ENCODE results near the gene CRIP2.

CRIP2 gene

GRCh38 chr14:105465209-105466031 is 9.2 kb upstream of the CRIP2 start:
- no peak for DNase-seq

- DNase-seq = no peak
These were observed 7.9 kb upstream of the CRIP2 start for GRCh38 chr14:105466531-105467248.

GRCh38 chr14:105467249-105467941 is 7.2 kb upstream of the CRIP2 start:
- DNase-seq = no peak

- DNase-seq = no peak
These were observed 6.6 kb upstream of the CRIP2 start for GRCh38 chr14:105467942-105468471.

DNA sequence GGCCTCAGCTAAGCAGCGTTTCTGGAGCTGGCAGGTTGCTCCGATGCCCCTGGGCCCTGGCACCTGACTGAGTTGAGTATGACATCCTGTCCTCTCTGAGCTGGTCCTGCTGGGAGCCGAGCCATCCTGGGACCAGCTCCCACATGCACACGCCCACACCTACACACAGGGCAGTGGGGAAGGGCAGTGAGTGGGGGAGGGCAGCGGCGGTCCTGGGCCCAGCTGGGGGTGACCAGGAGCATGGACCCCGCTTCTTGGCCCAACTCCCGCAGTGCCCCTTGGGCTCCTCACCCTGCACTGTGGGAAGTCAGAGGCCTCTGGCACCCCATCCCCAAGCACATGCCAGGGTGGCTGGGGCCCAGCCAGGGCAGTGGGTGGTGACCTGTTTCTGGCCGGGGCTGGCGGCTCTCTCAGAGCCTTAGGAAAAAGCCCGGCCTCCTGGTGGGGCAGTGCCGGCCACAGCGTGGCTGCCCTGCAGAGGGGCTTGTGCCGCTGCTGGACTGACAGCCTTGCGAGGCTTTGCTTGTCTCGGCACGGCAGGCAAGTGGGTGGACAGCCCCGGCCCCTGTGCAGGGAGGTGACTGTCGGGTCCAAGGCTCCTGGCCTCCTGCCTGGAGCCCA is 5.9 kb upstream of the CRIP2 start:
- no peak for DNase-seq

DNA sequence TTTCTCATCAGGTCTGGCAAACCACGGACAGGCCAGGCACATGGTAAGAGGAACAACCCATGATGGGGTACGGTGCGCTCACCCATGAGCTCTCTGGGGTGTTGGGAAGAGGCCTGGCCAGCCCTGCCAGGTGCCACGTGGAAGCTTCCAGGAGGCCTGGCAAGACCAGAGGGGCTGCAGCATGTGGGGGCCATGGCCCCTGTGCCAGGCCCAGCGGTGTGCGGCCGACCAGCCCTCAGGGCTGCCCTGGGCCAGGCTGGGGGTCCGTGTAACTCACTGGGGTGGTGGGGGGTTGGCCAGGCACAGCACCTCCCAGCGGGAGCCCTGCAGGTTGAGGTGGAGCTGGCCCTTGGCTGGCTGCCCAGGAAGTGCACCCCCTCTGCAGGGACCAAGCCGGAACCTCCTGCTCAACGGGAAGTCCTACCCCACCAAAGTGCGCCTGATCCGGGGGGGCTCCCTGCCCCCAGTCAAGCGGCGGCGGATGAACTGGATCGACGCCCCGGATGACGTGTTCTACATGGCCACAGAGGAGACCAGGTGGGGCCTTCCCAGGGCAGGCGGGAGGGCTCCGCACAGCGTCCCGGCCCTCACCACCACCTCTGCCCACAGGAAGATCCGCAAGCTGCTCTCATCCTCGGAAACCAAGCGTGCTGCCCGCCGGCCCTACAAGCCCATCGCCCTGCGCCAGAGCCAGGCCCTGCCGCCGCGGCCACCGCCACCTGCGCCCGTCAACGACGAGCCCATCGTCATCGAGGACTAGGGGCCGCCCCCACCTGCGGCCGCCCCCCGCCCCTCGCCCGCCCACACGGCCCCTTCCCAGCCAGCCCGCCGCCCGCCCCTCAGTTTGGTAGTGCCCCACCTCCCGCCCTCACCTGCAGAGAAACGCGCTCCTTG is 4.9 kb upstream of the CRIP2 start:
- no peak for DNase-seq

GRCh38 chr14:105470350-105471296 is 4.0 kb upstream of the CRIP2 start:
- DNase-seq = no peak

DNA sequence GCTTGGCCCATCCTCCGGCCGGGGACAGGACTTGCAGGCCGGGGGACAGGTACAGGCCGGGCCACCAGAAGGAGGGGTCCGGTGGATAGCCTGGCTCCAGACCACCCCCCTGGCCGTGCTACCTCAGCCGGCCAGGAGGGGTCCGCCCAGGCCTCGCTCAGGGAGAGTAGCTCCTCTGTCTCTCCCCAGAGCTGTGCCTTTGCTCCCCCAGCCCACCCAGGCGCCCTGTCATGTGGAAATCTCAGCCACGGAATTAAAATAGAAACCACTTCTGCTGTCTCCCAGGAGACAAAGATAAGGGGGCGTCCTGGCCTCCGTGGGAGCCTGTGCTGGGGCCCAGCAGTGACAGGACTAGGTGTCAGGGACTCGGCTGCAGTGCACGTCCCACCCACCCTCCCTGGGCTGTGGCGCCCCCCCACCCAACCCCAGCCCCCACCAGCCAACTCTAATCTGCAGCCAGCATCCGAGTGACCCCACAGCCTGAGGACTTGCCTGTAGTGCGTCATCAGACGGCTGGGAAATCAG is 3.3 kb upstream of the CRIP2 start:
- DNase-seq = no peak

DNA sequence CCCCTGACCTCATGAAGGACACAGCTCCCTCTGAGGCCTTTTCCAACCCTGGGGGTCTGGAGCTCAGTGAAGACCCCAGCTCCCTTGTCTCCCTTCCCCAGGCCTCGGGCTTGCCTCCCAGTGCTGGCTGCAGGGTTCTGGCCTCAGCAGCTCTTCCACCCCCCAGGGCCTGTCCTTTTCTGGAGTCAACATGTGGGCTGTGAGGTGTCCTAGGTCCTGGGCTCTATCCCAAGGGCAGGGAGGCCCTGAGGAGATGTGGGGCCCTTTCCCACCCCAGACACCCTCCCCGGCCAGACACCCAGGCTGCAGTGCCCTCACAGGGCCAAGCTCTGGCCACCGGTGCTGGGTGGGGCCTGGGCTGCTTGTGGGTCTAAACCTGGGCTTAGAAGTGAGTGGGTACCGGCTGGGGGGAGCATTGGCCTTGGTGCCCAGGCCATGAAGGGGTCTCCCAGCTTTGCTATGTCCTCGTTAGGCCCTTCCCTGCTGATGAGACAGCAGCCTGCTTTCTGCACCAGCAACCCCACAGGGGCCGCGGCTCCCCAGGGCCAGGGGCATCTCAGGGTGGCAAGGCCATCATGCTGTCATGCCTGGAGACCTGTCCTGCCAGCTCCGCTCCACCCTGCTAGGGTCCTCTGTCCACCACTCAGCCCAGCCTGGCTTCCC is 2.7 kb upstream of the CRIP2 start:
- no peak for DNase-seq

DNA sequence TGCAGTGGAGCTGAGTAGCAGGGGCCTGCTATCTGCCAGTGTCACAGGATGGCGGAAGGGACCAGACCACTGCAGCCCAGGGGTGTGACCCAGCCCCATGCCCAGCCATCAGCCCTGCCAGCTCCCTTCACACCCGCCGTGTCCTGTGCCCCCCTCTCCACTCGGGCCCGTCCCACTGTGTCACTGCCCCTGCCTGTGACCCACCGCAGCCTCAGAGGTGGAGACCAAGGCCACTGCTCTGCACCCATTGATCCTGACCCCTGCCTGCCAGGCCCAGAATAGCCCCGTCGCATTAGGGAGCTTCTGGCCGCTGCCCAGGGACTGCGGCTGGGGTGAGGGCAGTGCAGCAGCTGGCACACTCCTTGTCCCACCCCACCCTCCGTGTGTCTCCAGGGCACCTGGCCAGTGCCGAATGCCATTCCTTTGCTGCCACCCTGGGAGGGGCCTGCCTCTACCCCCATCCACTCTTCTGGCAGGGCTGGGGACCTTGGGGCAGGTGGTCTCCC is 2.1 kb upstream of the CRIP2 start:
- DNase-seq = no peak

GRCh38 chr14:105473033-105473676 is 1.5 kb upstream of the CRIP2 start:
- no peak for DNase-seq

DNA sequence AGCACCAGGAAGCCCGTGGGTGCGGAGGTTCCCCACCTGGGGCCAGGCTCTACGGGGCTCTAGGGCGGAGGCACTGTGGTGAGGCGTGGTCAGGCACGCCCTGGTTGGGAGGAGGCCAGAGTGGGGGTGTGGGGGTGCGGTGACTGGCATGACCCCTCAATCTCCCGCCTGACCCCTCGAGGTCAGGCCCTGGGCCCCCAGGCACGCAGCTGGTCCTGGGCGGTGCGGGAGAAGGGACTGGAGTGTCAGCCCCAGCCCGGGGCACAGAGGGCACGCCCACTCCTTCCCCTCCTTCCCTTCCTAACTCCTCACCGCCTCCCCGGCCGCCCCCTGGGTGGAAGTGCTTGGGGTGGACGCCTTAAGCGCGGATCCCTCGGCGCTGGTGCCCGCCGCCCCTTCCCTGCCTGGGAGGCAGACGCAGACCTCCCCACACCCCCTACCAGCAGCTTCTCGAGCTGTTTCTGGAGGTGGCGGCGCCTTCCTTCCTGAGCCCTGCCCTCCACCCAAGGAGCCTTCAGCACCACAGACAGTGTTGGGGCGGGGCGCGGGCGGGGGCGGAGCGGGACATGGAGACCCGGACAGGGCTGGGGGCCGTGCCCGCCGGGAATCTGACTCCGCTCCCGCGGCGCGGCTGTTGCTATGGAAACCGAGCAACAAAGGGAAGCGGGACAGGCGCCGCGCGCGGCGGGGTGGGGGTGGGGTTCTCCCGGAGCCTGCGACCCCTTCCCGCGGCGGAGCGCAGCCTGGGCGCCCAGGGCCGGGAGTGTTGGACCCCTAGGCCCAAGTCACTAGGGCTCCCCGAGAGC is 741 bp upstream of the CRIP2 start:
- peak; percentile 82 for DNase-seq

DNA sequence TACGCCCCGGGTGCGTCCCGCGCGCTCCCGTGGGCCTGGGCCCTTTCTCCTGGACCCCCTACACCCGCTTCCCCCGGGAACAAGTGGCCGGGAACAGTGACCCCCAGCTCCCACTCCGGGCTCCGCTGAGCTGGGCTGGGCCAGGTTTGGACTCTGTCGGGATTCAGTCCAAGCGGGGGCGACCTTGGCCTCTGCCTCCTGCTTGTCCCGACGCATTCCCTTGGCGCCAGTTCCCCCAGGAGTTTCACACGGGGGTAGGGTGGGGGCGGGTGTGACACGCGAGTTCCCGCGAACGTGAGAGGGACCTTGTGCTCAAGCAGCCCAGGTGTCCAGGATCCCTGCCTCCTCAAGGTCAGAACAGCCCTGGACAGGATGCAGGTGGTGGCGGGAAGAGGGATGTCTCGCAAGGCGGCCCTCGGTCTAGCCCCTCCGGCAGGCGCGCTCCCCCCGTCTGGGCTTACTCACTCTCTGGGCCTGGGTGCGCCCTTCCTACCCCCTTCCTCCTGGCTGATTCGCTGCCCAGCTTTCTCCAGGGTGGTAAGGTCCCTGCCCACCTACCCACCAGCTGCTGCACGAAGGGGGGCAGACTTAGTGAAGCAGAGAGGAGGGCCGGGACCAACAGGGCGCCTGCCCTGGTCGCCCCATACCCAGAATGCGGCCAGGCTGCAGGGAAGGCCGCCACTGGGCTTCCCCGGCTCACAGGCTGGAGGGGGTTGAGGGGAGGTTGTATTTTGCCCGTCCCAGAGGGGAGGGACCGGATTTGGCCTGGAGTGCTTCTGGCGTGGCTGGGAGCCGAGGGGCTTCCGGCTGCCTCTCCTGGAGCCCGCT is 862 bp downstream of the CRIP2 start:
- no peak for DNase-seq

- DNase-seq = no peak
These were observed 1.6 kb downstream of the CRIP2 start for GRCh38 chr14:105476097-105476830.

DNA sequence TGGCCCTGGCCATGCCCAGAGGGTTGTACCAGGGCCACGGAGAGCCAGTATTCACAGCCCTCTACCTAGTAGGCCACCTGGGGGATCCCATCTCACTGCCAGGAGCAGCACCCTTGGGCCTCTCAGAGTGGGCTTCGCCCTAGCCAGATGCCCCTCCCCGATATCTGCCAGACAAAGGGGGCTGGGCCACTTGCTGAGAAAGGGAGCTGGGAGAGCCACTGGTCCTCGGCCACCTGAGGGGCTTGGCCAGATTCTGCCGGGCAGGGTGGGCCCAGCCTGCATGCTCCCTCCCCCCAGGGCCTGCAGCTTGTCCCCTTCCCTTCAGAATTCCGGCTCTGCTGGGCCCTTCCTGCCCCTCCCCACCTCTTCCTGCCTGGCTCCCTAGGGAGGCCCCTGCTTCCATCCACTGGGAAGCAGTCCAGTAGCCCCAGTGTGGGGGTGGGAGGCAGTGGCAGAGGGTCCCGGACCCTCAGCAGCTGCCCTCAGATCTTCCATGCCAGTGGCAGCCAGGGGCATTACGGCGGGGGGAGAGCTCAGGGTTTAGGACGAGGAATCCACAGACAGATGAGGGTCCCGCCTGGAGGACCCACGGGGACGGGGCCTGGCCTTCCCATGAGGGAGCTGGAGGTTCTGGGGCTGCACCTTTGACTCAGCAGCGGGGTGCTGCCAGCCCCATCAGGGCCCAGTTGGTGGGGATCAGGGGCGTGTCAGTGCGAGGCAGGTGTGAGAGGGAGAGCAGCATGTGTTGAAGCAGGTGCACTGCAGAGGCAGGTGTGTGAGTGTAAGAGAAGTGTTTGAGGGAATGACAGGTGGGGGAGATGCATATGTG is 2.4 kb downstream of the CRIP2 start:
- no peak for DNase-seq

Data from fibroblast of skin of abdomen (primary cell).